Measurements from ENCODE around the gene GAGE1. TPM values are rescaled to one million over a fixed set of nuclear protein-coding genes. Genes with fewer than 3 reads are reported as not detected.
A peak's percentile ranks its signal among the peaks of the same experiment; 100 is the strongest.

Gene GAGE1
- total RNA-seq, 1 donor from 2014 or later: not detected

- Histone ChIP-seq H2AFZ (replicated peaks) (no peak overlapping the region), H3K4me3 (no peak overlapping the region), H3K27ac (no peak overlapping the region), H3K79me2 (ENCODE audit: low read depth) (no peaks in the 10 kb centered on the region), H3K4me2 (no peak overlapping the region), H4K20me1 (ENCODE audit: low read depth) (no peaks in the 10 kb centered on the region), H3K4me1 (no peaks in the 10 kb centered on the region), H3K9ac (no peak overlapping the region), H3F3A (ENCODE audit: low read depth) (no peaks in the 10 kb centered on the region), H3K27me3 (no peaks in the 10 kb centered on the region), H3K36me3 (no peaks in the 10 kb centered on the region), H3K9me3 (ENCODE audit: low read depth) (no peaks in the 10 kb centered on the region)
- H3K36me3 Mint-ChIP-seq: no peaks in the 10 kb centered on the region
- no peaks in the 10 kb centered on the region for H3K27me3 Mint-ChIP-seq (ENCODE audit: insufficient read depth, low read depth)
- TF ChIP-seq CTCF (IDR thresholded peaks at IDR 0.05) (peak; percentile 13), EZH2 (IDR thresholded peaks at IDR 0.05) (no peak)
- H3K9me3 Mint-ChIP-seq: peaks cover 31% of the 10 kb centered on the region
- no peaks in the 10 kb centered on the region for H3K4me1 Mint-ChIP-seq
- H3K4me3 Mint-ChIP-seq: no peak overlapping the region
- no peak overlapping the region for H3K27ac Mint-ChIP-seq
- DNase-seq (ENCODE audit: low spot score): peak; percentile 7
Observed at GRCh38 chrX:49627086-49627777, 28.4 kb downstream of the GAGE1 start.

- H3K27ac Mint-ChIP-seq: no peak overlapping the region
- DNase-seq (ENCODE audit: low spot score): no peak
- no peaks in the 10 kb centered on the region for H4K20me1 ChIP-seq (ENCODE audit: low read depth)
- H3K4me3 ChIP-seq: no peak overlapping the region
- H3K27me3 ChIP-seq: no peaks in the 10 kb centered on the region
- H3K4me2 ChIP-seq: no peak overlapping the region
- no peaks in the 10 kb centered on the region for H3K79me2 ChIP-seq (ENCODE audit: low read depth)
- TF ChIP-seq EZH2phosphoT487 (IDR thresholded peaks at IDR 0.05): no peak
- no peak for TF ChIP-seq EZH2 (IDR thresholded peaks at IDR 0.05)
- no peak for TF ChIP-seq CTCF (IDR thresholded peaks at IDR 0.05)
- no peak overlapping the region for H3K27ac ChIP-seq
- no peaks in the 10 kb centered on the region for H3K36me3 ChIP-seq
- H3K36me3 Mint-ChIP-seq: no peaks in the 10 kb centered on the region
- H3K4me3 Mint-ChIP-seq: no peak overlapping the region
- no peaks in the 10 kb centered on the region for H3K27me3 Mint-ChIP-seq (ENCODE audit: insufficient read depth, low read depth)
- peaks cover 4% of the 10 kb centered on the region for H3K9me3 Mint-ChIP-seq
- no peaks in the 10 kb centered on the region for H3K4me1 Mint-ChIP-seq
- H3K4me1 ChIP-seq: no peaks in the 10 kb centered on the region
- no peaks in the 10 kb centered on the region for H3K9me3 ChIP-seq (ENCODE audit: low read depth)
- H3K9ac ChIP-seq: no peak overlapping the region
- H3F3A ChIP-seq (ENCODE audit: low read depth): no peaks in the 10 kb centered on the region
- H2AFZ ChIP-seq (replicated peaks): no peak overlapping the region
Observed at GRCh38 chrX:49644991-49645637, 46.3 kb downstream of the GAGE1 start.

- no peak overlapping the region for H3K4me3 Mint-ChIP-seq
- no peaks in the 10 kb centered on the region for H3K4me1 Mint-ChIP-seq
- H3K27ac Mint-ChIP-seq: no peak overlapping the region
- no peaks in the 10 kb centered on the region for H3F3A ChIP-seq (ENCODE audit: low read depth)
- no peaks in the 10 kb centered on the region for H3K79me2 ChIP-seq (ENCODE audit: low read depth)
- no peaks in the 10 kb centered on the region for H3K36me3 ChIP-seq
- TF ChIP-seq EZH2 (IDR thresholded peaks at IDR 0.05) (no peak), EZH2phosphoT487 (IDR thresholded peaks at IDR 0.05) (no peak), CTCF (IDR thresholded peaks at IDR 0.05) (no peak)
- H3K27ac ChIP-seq: no peak overlapping the region
- peaks cover 2% of the 10 kb centered on the region for H3K9me3 Mint-ChIP-seq
- peaks cover 3% of the 10 kb centered on the region for H3K27me3 Mint-ChIP-seq (ENCODE audit: insufficient read depth, low read depth)
- H3K9me3 ChIP-seq (ENCODE audit: low read depth): peaks cover 4% of the 10 kb centered on the region
- no peak for DNase-seq (ENCODE audit: low spot score)
- no peak overlapping the region for H3K4me2 ChIP-seq
- H3K36me3 Mint-ChIP-seq: no peaks in the 10 kb centered on the region
- H3K4me1 ChIP-seq: no peaks in the 10 kb centered on the region
- H3K4me3 ChIP-seq: no peak overlapping the region
- no peak overlapping the region for H3K9ac ChIP-seq
- no peaks in the 10 kb centered on the region for H4K20me1 ChIP-seq (ENCODE audit: low read depth)
- no peak overlapping the region for H2AFZ ChIP-seq (replicated peaks)
- H3K27me3 ChIP-seq: no peaks in the 10 kb centered on the region
Observed at GRCh38 chrX:49656533-49656932, 57.7 kb downstream of the GAGE1 start.

Other genes starting within 250 kb of the GAGE1 start
- not detected in 2 replicates for gene GAGE12C, start 66.8 kb upstream of the GAGE1 start, total RNA-seq (ENCODE audit: low replicate concordance)
- not detected in 2 replicates for gene GAGE12D, start 57.3 kb upstream of the GAGE1 start, total RNA-seq (ENCODE audit: low replicate concordance)
- not detected in 2 replicates for gene GAGE12E, start 47.7 kb upstream of the GAGE1 start, total RNA-seq (ENCODE audit: low replicate concordance)
- not detected in 2 replicates for gene GAGE12F, start 38.2 kb upstream of the GAGE1 start, total RNA-seq (ENCODE audit: low replicate concordance)
- not detected in 2 replicates for gene GAGE12G, start 28.6 kb upstream of the GAGE1 start, total RNA-seq (ENCODE audit: low replicate concordance)
- not detected in 2 replicates for gene GAGE12H, start 19.1 kb upstream of the GAGE1 start, total RNA-seq (ENCODE audit: low replicate concordance)
- not detected in 2 replicates for gene GAGE2A, start 9.5 kb upstream of the GAGE1 start, total RNA-seq (ENCODE audit: low replicate concordance)
- not detected in 2 replicates for gene PAGE1, start 97.0 kb downstream of the GAGE1 start, total RNA-seq (ENCODE audit: low replicate concordance)
- gene PAGE4, start 230.3 kb downstream of the GAGE1 start, total RNA-seq (ENCODE audit: low replicate concordance): not detected in 2 replicates